ENCODE results near the gene FUBP3.

Gene FUBP3

DNA sequence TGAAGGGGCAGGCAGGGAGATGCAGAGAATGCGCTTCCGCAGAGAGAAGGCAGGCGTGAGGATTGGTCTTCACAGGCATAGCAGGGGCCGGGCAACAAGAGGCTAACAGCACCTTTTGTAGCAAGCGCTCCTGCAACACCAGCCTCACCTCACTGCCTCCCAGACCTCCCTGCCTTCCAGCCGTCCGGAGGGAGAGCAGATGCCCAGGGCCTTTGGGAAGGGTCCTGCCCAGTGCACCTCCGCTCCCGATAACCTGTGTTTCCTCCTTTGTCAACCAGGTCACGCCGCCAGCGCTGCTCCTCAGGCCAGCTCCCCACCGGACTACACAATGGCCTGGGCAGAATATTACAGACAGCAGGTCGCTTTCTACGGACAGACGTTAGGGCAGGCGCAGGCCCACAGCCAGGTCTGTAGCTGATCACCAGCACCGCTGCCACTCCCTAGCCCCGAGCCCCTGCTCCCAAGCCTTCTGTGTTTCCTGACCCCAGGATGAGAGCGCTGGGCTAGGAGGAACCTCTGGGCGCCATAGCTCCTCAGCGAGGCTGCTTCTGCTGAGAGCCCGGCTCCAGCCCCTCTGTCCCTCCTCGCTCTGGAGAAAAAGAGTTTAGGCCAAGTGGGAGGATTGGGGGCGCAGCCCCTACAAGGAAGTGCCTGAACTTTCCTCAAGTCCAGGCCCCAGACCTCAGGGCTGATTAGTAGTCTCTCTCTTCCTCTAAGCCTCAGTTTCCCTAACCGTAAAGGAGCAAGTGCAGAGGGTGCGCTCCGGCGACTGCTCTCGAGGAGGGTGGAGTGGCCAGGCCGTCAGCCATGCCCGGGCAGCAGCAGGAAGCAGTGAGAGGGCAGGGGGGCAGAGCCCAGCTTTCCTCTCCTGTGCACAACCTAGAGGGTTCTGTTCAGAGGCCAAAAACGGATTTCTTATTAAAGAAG lies 56.6 kb downstream of the FUBP3 start:
- no peak for DNase-seq

DNA sequence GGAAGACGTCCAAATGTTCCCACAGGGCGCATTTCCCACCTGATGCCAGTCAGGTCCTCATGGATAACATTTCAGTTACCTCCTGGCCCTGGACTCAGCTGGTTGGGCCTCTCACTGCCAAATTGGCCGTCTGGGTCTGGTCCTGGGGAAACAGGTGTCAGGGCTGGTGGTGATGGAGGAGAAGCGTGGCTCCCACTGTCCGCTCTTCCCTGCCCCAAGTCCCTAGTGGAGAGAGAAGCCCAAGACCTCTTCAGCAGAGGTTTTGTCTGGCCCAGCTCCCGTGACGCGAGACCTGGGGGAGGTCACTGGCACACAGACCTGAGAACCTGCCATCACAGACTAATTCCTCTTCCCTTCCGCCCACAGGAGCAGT lies 57.3 kb downstream of the FUBP3 start:
- no peak for DNase-seq

DNA sequence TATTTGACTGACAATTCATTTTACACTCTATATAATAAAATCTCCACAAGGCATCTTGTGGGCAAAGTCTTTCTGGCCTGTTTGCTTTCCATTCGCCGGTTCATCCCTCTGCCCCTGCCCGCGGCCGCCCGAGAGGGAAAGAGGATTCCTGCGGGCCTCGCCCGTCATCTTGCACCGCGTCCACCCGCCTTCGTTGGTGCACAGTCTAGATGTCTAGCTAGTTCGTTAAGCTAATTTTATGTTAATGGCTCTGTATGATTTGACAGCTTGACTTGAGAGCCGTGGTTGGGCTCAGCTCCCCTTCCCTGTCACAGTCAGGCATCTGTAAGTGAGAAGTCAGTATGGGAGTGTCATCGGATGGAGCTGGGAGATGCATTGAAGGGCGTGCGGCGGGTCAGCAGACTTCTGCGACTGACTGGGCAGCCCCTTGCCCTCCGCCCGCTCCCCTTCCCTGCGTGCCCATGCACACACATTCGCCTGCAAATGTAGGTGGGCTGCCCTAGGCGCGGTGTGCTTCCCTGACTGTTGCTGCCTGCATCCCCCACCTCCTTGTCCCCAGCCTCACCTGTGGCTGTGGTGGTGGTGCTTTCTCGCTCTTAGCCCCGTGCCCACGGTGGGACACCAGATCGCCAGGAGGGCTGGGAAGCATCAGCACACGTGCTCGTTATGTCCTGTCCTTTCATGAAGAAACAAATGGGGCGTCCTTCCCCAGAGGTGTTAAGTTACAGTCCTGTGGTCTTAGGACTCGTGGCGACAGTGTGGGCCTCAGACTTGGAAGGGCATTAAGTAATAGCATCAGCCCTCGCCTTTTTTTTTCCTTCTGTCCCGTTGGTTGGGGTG lies 59.1 kb downstream of the FUBP3 start:
- DNase-seq, result no peak

DNA sequence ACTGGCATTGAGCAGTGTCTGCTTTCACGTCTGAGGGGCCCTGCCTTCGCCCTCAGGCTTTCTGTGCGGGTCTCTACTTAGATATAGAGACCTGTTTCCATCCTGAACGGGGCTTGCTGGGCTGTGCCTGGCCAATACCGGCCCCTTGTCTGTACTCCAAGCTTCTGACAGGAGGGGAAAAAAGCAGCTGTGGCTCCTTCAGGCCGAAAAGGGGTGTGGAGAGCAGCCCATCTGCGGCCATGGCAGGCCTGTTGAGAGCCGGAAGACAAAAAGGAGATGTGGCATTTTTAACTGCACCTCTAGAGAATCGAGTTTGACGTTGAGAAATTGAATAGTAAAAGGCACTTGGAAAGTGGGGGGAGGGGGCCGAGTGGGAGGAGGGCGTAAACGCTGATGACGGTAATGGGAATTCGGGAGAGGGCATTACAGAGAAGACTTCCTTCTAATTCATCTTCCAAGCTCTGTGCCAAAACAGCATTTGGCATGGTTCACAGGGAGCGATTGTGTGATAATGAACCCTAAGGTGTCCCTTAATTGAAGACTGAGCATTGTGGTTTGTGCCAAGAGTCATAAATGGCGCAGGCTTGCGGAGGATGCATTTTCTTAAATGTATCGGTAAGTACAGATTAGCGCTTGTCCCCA lies 59.9 kb downstream of the FUBP3 start:
- no peak for DNase-seq

DNA sequence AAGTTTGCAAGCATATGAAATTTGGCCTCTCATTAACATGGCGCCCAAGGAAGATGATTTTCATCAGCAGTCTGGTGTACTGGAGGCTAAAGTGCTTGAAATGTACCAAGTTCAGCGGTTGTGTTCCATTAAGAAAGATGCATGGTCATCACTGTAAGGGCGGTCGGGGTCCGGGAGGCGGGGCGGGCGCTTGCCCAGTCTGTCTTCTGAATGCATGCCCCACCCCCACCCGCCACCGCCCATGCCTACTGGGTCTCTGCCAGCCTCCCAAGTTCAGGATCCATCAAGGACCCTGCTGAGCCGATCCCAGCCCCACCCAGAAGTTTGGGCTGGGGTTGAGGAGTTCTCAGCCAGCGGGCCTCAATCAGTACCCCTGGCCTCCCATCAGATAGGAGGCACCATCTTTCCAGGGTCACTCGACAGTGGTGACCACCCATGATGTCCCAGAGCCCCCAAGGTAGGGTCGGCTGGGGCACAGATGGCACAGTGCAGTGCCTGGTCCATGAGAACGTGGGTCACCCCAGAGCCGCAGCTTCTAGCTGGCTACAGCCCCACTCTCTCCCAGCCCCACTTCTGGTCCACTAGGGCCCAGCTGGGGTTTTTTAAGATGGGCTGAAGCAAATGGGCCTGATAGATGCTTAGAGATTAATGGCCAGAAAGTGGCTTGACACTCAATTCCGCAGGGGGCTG lies 60.6 kb downstream of the FUBP3 start:
- DNase-seq, result no peak

DNA sequence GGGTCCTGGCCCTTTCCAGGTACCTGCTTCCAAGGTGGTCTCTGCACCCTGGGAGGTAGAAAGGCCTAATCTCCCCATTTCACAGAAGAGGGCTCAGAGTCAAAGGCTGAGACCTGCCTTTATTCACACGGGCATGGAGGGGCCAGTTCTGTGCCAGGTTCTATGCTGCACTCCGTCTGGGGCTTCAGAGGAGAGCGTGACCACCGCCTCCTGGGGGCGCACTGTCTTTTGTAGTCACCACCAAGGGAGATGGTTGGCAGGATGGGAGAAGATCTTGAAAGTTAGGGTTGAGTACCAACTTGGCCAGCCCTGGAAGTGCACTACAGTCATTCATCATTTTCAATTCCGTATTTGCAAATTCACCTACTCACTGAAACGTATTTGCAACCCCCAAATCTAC lies 61.3 kb downstream of the FUBP3 start:
- no peak for DNase-seq

DNA sequence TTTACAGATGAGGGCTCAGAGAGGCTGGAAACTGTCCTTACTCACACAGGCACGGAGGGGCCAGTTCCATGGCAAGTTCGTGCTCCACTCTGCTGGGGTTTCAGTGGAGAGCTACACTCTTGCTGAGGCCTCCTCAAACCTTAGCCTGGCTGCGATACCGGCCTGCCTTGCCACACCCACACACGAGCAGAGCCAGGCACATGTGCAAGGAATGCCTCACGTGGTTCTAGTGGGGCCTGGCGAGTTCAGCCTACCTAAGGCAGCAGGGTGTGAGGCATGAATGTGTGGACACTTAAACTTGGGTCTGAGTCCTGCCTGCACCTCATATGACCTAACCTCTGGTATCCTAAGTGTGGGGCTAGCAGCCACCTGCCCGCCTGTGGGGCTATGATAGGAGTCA lies 63.5 kb downstream of the FUBP3 start:
- no peak for DNase-seq

DNA sequence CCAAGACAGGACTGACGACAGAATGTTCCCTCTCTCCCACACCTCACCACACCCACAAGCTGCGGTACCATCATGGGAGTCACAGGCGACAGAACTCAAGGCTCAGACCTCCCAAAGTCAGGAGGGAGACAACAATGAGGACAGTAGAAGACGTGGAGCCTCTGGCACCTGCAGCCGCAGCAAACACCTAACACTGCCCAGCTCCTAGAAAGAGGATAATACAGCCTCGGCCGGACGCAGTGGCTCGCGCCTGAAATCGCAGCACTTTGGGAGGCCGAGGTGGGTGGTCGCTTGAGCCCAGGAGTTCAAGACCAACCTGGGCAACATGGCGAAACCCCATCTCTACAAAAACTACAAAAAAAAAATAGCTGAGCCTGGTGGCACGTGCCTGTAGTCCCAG lies 71.8 kb downstream of the FUBP3 start:
- DNase-seq, result no peak

DNA sequence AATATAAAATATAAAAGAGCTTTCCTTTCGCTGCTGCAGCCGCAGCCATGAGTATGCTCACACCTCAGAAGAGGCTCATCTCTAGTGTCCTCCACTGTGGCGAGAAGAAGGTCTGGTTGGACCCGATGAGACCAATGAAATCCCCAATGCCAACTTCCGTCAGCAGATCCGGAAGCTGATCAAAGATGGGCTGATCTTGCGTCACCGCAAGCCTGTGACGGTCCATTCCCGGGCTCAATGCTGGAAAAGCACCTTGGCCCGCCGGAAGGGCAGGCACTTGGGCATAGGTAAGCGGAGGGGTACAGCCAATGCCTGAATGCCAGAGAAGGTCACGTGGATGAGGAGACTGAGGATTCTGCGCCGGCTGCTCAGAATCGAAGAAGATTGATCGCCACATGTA lies 72.4 kb downstream of the FUBP3 start:
- DNase-seq, result no peak

DNA sequence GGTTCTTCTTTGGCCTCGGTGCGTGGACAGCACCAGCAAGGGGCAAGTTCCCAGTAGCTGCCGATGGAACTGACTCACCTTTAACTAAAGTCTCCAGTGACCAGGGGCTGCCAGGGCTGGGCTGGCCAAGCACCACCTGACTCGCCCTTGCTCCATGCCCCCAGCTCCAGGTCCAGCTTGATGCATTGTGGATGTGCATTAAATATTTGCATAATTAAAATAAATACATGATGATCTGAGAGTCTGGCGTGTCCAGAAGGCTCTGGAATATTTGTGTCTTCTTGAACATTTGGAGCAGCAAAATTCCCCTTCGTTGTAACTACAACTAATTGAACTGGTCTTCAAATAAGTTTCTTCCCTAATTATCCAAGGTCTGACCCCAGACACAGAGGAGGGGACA lies 75.5 kb downstream of the FUBP3 start:
- no peak for DNase-seq

DNA sequence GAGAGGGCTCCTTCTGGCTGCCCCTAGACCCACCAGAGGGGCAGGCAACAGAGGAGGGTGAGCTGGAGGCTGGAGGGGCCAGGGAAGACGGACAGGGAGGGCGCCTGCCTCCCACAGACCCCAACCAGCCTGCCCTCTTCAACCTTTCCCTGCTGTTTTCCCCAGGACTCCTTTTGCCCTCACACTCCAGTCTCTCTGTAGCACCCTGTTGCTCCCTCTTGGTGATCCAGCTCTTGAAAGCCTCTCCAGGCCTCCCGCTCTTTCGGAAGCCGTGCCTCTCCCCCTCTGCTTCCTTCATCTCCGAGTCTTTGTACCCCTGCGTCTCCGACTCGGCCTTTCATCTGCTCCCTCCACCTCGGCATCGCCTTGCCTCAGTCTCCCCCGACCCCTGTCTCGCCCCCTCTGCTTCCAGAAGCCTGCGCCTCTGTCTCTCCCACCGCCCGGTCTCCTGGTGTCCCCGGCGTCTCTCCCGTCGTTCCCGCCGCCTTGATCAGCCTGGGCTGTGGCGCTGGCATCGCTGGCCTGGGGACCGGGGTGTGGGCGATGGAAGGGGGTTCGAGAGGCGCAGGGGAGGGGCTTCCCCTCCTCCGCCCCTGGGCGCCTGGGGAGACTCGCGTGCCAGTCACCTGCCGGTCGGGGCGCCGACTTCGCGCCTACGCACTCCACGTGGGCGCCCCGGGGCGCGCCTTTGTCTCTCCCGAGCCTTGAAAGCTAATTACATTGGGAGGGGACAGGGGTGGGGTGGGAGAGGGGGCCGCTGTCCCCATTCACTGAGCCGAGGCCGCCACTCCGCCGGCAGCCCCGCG lies 79.7 kb downstream of the FUBP3 start:
- DNase-seq, result no peak

DNA sequence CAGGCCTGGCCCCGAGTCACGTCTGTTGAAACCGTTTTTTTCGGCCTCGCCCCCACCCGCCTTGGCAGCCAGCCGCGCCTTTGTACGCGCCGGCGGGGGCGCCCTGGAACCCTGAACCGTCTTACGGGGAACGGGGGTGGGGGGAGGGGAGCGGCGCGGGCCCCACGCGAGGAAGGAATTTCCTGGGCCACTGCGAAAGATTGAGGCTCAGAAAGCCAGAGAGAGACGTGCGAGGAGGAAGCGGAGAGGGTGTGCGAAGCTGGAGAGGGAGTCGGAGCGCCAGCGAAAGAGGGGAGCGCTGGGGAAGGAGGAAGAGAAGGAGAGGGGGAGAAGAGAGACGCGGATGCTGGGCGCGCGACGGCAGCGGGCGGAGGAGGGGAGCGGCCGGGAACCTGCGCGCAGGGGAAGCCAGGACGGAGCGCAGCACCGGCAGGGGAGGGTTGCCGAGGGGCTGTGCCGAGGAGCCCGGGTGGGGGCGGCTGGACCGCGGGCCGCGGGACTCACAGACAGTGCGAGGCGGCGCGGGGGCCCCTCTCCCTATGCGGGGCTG lies 80.4 kb downstream of the FUBP3 start:
- no peak for DNase-seq

DNA sequence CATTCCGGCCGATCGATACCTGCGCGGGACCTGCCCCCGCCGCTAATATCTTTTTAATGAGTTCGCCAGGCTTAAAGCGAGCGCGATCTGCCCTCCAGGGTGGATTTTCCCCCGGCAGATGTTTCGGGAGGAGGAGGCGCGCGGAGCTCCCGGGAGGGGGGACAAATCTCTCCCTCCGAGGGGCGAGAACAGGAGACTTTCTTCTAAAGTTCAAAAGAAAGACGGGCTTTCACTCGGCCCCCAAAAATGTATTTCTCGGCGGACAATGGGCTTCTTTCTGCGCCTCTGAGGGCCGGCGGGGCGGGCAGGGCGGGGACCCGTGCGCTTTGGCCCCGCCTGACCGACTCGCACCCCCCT lies 80.9 kb downstream of the FUBP3 start:
- DNase-seq, result no peak

DNA sequence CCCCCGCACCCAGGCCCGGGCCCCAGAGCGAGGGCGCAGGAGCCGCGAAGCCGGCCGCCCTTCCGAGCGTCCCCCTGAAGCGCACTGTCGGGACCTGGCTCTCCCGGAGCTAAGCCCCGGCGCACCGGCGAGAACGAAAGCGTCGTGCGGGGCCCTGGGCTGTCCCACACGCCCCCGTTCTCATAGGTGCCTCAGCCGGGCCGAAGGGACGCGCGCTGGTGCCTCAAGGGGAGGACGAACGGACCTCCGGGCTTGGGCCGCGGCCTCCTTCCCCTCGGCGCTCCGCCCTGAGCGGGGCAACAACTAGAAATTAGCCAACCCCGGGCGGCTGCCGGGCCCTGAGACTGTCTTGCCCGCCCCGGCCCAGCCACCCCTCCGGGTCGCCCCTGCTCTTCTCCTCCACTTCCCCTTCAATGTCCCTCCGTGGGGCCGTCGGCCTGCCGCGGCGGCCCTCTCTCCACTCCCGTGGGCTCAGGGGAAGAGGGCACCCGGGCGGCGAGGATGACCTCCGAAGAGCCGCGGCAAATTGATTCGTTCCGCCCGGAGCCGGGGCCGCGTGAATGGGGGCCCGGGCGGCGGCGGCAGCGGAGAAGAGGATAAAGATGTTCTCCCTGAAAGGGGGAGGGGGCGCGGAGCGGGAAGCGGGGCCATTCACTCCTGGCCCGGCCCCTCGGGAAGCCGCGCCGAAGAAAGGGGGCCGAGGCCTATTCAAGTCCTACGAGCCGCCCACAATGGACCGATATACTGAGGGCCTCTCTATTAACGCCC lies 81.5 kb downstream of the FUBP3 start:
- no peak for DNase-seq

DNA sequence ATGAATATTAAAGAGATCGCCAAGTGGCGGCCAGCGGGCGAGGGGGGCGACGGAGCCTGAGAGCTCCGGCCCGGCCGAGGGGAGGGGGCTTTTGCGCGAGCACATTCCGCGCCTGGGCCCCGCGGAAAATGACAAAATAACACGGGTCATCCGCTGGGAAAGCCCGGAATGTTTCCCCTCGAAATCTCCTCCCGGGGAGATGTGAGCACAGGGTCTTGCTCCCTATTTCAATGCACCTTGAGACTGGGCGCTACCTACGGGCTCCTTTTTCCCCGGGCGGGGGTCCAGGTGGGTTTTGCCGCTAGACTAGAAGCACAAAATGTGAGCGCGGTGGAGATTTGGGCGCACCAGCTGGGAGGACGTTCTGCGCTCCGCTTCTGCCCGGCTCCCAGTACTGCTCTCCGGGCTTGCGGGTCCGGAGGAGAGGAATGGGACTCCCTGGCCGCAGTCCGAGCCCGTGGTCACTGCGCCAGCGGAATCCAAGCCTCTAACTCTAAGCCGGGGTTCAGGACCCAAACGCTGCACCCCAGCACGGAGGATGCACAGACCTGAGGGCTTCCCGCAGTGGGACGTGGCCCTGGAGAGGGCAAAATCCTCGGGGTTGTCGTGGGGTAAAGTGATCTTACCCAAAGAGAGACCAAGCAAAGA lies 82.2 kb downstream of the FUBP3 start:
- DNase-seq, result no peak

DNA sequence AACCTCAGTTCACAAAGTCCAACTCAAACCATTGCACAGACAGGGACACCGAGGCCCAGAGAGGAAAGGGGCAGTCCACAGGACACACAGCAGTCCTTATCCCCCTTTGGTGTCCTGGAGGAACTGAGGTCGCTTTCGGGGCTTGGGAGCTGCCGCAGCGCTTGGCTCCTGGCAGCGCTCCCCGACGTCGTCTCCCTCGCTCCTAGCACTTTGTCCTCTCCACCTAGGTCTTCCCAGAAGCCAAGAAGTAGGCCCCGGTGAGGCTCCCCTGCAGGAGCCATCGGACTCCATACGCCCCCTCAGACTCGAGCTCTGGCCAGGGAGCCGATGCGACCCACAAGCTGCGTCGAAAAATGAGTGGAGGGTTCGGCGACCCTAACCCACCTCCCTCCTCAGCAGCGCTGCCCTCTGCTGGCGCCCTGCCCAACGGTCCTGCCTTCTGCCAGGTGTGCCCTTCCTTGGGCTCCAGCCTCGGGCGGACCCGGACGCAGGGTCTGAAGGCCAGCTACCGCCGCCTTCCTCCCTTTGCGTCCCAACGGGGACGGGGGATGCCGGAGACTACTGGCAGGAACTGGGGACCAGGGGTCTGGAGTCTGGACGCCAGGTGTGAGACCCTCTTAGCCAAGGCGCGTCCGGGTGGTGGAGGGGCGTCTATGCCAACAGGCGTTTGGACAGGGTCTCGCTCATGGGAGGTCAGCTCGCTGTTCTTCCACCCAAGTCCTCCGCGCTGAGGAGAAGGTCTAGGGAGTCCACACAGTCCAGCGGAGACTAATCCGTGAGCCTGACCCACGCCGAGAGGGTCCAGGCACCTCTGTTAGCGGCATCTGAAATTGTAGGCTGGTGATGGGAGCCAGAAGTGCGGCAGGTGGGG lies 83.0 kb downstream of the FUBP3 start:
- no peak for DNase-seq

DNA sequence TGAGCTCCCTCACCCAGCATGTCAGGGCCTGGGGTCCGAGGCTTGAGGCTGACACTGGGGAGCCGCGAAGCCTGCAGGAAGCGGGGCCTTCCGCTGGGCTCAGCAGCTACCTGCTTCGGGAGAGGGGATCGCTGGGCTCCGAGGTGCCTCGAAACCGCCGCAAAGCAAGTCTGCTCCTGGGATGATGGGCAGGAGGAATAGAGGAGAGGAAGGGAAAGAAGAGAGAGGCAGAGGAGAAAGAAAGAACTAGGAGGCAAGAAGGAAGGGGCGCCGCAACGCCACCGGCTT lies 83.5 kb downstream of the FUBP3 start:
- DNase-seq, result no peak

DNA sequence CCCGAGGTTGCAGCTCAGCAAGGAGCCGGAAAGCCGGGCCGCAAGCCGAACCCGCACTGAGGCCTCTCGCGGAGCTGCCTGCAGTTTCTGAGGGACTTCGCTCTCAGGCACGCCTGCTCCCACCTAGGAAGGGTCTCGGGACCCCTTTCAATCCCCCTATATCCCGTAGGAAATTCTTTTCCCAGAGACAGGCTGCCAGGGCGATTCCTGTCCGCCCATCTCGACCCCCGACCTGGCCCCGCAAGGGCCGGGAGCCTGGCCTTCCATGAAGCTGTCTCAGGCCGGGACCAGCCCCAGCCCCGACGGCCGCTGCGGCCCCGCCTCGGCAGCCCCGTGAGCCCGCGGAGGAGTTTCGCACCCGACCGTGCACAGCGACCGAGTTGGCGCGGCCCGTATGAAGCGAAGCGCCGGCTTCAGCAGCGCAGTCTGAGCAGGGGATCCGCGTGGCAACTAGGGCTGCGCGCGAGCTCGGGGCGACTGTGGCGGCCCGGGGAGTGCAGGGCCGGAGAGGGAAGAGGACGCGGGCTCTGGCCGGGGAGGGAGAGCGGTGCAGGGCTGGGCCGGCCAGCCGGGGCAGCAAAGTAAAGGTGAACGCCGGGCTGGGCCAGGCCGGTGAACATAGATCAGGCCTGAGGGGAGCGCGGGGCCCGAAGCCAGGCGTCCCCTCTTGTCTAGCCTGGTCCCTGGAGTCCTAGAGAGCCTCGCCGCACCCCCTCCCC lies 84.0 kb downstream of the FUBP3 start:
- DNase-seq, result no peak

DNA sequence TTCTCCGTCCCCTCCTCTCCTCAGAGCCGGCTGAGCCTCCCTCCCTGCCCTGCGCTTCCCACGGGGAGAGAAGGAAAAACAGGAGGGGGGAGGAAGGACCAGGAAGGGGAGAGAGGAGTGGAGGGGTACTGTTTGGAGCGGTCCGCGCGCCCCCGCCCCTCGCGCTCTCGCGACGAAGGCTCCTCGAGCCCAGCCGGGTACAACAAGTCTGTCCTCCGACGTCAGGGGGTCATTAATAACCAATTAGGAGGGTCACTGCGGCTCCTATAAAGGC lies 84.5 kb downstream of the FUBP3 start:
- DNase-seq, result no peak

All from kidney glomerular epithelial cell (primary cell).